ENCODE results near the gene IL17C.

The IL17C gene

GRCh38 chr16:88622866-88623265 lies 15.5 kb upstream of the IL17C start:
- H2AFZ ChIP-seq (ENCODE audit: low read depth, low read length, severe bottlenecking) = no peak overlapping the region

GRCh38 chr16:88623858-88624257 lies 14.5 kb upstream of the IL17C start:
- no peak overlapping the region for H3K4me2 ChIP-seq (ENCODE audit: low read depth, low read length, poor library complexity, severe bottlenecking)
- H3K79me2 ChIP-seq (ENCODE audit: insufficient read depth, low read length) = no peaks in the 10 kb centered on the region
- no peaks in the 10 kb centered on the region for H3K27me3 ChIP-seq (ENCODE audit: low read length)
- no peak overlapping the region for H2AFZ ChIP-seq (ENCODE audit: low read depth, low read length, severe bottlenecking)
- H3K9me3 ChIP-seq (ENCODE audit: insufficient read depth, low read length) = no peaks in the 10 kb centered on the region
- H3K27ac ChIP-seq (ENCODE audit: low read depth, low read length) = no peak overlapping the region
- no peak overlapping the region for H3K4me3 ChIP-seq (ENCODE audit: insufficient read depth, low read length, poor library complexity, severe bottlenecking)
- TF ChIP-seq EZH2phosphoT487 (conservative IDR thresholded peaks at IDR 0.05; ENCODE audit: low read length) = no peak
- no peaks in the 10 kb centered on the region for H3K36me3 ChIP-seq (ENCODE audit: low read length)
- H3K9ac ChIP-seq (ENCODE audit: low read length) = no peak overlapping the region
- H3K9me2 ChIP-seq (replicated peaks; ENCODE audit: insufficient read depth, low read length) = no peaks in the 10 kb centered on the region
- no peaks in the 10 kb centered on the region for H3F3A ChIP-seq (ENCODE audit: insufficient read depth)
- H4K20me1 ChIP-seq (ENCODE audit: low read depth, low read length) = no peaks in the 10 kb centered on the region

More at GRCh38 chr16:88622866-88623265, 15.5 kb upstream of the IL17C start:
- H3K27me3 ChIP-seq (ENCODE audit: low read length) = no peaks in the 10 kb centered on the region
- H3K9me2 ChIP-seq (replicated peaks; ENCODE audit: insufficient read depth, low read length) = no peaks in the 10 kb centered on the region
- no peak overlapping the region for H3K4me2 ChIP-seq (ENCODE audit: low read depth, low read length, poor library complexity, severe bottlenecking)
- no peaks in the 10 kb centered on the region for H3K9me3 ChIP-seq (ENCODE audit: insufficient read depth, low read length)
- H3K79me2 ChIP-seq (ENCODE audit: insufficient read depth, low read length) = no peaks in the 10 kb centered on the region
- no peak overlapping the region for H3K9ac ChIP-seq (ENCODE audit: low read length)
- no peaks in the 10 kb centered on the region for H4K20me1 ChIP-seq (ENCODE audit: low read depth, low read length)
- H3K4me3 ChIP-seq (ENCODE audit: insufficient read depth, low read length, poor library complexity, severe bottlenecking) = no peak overlapping the region
- TF ChIP-seq CTCF (IDR thresholded peaks at IDR 0.05; ENCODE audit: insufficient read depth, low read length, poor library complexity, severe bottlenecking) = no peak
- TF ChIP-seq EZH2phosphoT487 (conservative IDR thresholded peaks at IDR 0.05; ENCODE audit: low read length) = no peak
- no peaks in the 10 kb centered on the region for H3K36me3 ChIP-seq (ENCODE audit: low read length)
- H3F3A ChIP-seq (ENCODE audit: insufficient read depth) = no peaks in the 10 kb centered on the region
- no peak overlapping the region for H3K27ac ChIP-seq (ENCODE audit: low read depth, low read length)

- Histone ChIP-seq H3K4me3 (ENCODE audit: insufficient read depth, low read length, poor library complexity, severe bottlenecking) (no peak overlapping the region), H3K36me3 (ENCODE audit: low read length) (no peaks in the 10 kb centered on the region), H3F3A (ENCODE audit: insufficient read depth) (no peaks in the 10 kb centered on the region), H3K9me2 (replicated peaks; ENCODE audit: insufficient read depth, low read length) (no peaks in the 10 kb centered on the region), H3K27me3 (ENCODE audit: low read length) (no peaks in the 10 kb centered on the region), H4K20me1 (ENCODE audit: low read depth, low read length) (no peaks in the 10 kb centered on the region), H3K79me2 (ENCODE audit: insufficient read depth, low read length) (no peaks in the 10 kb centered on the region), H2AFZ (ENCODE audit: low read depth, low read length, severe bottlenecking) (no peak overlapping the region), H3K9ac (ENCODE audit: low read length) (no peak overlapping the region), H3K4me2 (ENCODE audit: low read depth, low read length, poor library complexity, severe bottlenecking) (no peak overlapping the region), H3K27ac (ENCODE audit: low read depth, low read length) (no peak overlapping the region), H3K9me3 (ENCODE audit: insufficient read depth, low read length) (no peaks in the 10 kb centered on the region)
- no peak for TF ChIP-seq EZH2phosphoT487 (conservative IDR thresholded peaks at IDR 0.05; ENCODE audit: low read length)
- no peak for TF ChIP-seq CTCF (IDR thresholded peaks at IDR 0.05; ENCODE audit: insufficient read depth, low read length, poor library complexity, severe bottlenecking)
Observed at GRCh38 chr16:88624481-88624880, 13.9 kb upstream of the IL17C start.

- no peaks in the 10 kb centered on the region for H3K79me2 ChIP-seq (ENCODE audit: insufficient read depth, low read length)
- H3K27me3 ChIP-seq (ENCODE audit: low read length) = no peaks in the 10 kb centered on the region
- H3F3A ChIP-seq (ENCODE audit: insufficient read depth) = no peaks in the 10 kb centered on the region
- H3K36me3 ChIP-seq (ENCODE audit: low read length) = no peaks in the 10 kb centered on the region
- H2AFZ ChIP-seq (ENCODE audit: low read depth, low read length, severe bottlenecking) = no peak overlapping the region
- H4K20me1 ChIP-seq (ENCODE audit: low read depth, low read length) = no peaks in the 10 kb centered on the region
- TF ChIP-seq EZH2phosphoT487 (conservative IDR thresholded peaks at IDR 0.05; ENCODE audit: low read length) (no peak), CTCF (IDR thresholded peaks at IDR 0.05; ENCODE audit: insufficient read depth, low read length, poor library complexity, severe bottlenecking) (no peak)
- no peaks in the 10 kb centered on the region for H3K9me2 ChIP-seq (replicated peaks; ENCODE audit: insufficient read depth, low read length)
- H3K27ac ChIP-seq (ENCODE audit: low read depth, low read length) = no peak overlapping the region
- no peaks in the 10 kb centered on the region for H3K9me3 ChIP-seq (ENCODE audit: insufficient read depth, low read length)
- H3K4me3 ChIP-seq (ENCODE audit: insufficient read depth, low read length, poor library complexity, severe bottlenecking) = no peak overlapping the region
- no peak overlapping the region for H3K4me2 ChIP-seq (ENCODE audit: low read depth, low read length, poor library complexity, severe bottlenecking)
- H3K9ac ChIP-seq (ENCODE audit: low read length) = no peak overlapping the region
Observed at GRCh38 chr16:88624977-88625576, 13.3 kb upstream of the IL17C start.

Data from SU-DHL-6 (cell line).